ENCODE results near the gene DOCK1.

Gene DOCK1

GRCh38 chr10:127218658-127219057, 313.4 kb downstream of the DOCK1 start:
- H3K27me3 ChIP-seq (ENCODE audit: insufficient read depth, low read depth, severe bottlenecking) = no peaks in the 10 kb centered on the region
- no peak for DNase-seq
- H3K27ac ChIP-seq = no peak overlapping the region
- no peak overlapping the region for H3K4me3 ChIP-seq (ENCODE audit: low read depth, low read length)
- H3K9me3 ChIP-seq (ENCODE audit: severe bottlenecking) = no peaks in the 10 kb centered on the region
- TF ChIP-seq CTCF (IDR thresholded peaks at IDR 0.05; ENCODE audit: low read depth, low read length) = no peak
- H3K36me3 ChIP-seq = no peaks in the 10 kb centered on the region

DNA sequence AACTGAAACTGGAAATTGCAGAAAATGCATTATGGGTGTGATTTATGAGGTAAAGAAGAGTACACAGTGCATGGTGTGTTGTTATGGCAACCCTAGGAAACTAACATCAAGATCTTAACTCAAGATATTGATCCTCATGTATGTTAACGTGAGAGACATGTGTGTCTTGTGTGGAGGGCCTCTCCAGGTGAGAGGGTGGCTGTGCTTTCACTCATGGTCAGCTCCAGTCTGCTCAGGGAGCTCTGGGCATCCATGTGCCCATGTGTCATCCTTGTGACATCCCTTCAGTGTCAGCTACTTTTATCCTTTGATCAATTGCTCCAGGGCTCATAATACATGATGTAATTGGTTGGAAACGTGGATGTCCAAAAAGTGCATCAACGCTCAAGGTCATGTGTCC, 316.1 kb downstream of the DOCK1 start:
- H3K27me3 ChIP-seq (ENCODE audit: insufficient read depth, low read depth, severe bottlenecking) = no peaks in the 10 kb centered on the region
- no peaks in the 10 kb centered on the region for H3K36me3 ChIP-seq
- no peak for TF ChIP-seq CTCF (IDR thresholded peaks at IDR 0.05; ENCODE audit: low read depth, low read length)

GRCh38 chr10:127227027-127227426, 321.8 kb downstream of the DOCK1 start:
- Histone ChIP-seq H3K27me3 (ENCODE audit: insufficient read depth, low read depth, severe bottlenecking) (no peaks in the 10 kb centered on the region), H3K36me3 (no peaks in the 10 kb centered on the region), H3K4me3 (ENCODE audit: low read depth, low read length) (no peak overlapping the region), H3K27ac (no peak overlapping the region), H3K9me3 (ENCODE audit: severe bottlenecking) (no peaks in the 10 kb centered on the region)
- no peak for DNase-seq
- TF ChIP-seq CTCF (IDR thresholded peaks at IDR 0.05; ENCODE audit: low read depth, low read length) = no peak

More for the DNA sequence above, 316.1 kb downstream of the DOCK1 start:
- Histone ChIP-seq H3K4me3 (ENCODE audit: low read depth, low read length) (no peak overlapping the region), H3K27ac (no peak overlapping the region), H3K9me3 (ENCODE audit: severe bottlenecking) (no peaks in the 10 kb centered on the region)
- DNase-seq = no peak

GRCh38 chr10:127227663-127228062, 322.4 kb downstream of the DOCK1 start:
- H3K9me3 ChIP-seq (ENCODE audit: severe bottlenecking) = no peaks in the 10 kb centered on the region
- no peaks in the 10 kb centered on the region for H3K36me3 ChIP-seq
- DNase-seq = no peak
- H3K27ac ChIP-seq = no peak overlapping the region
- TF ChIP-seq CTCF (IDR thresholded peaks at IDR 0.05; ENCODE audit: low read depth, low read length) = no peak
- H3K4me3 ChIP-seq (ENCODE audit: low read depth, low read length) = no peak overlapping the region
- H3K27me3 ChIP-seq (ENCODE audit: insufficient read depth, low read depth, severe bottlenecking) = no peaks in the 10 kb centered on the region

DNA sequence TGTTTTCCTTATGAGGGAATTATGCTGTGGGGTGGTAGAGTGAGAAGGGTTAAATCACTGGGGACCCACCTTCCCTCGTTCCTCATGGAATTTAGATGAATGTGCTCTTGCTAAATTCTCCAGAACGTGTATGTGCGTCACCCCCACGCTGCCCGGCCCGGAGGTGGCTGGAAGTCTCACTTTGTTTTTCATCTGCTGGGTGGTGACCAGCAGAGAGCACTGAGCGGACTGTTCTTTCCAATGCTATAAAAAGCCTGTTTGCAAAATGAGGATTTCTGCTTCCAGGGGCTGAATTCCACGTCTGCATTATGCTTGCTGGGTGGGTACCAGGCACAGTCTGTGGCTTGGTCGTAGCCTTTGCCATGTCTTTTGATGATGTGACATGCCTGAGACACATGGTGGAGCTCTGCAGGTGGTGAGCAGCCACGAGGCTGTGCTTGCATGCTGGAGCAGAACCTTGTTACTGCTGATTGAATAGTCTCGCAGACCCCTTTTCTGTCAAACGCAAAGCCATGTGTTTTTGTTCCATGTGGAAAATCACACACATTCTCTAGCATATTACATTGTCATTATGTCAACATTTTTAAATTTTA, 323.1 kb downstream of the DOCK1 start:
- DNase-seq = peak; percentile 18
- TF ChIP-seq CTCF (IDR thresholded peaks at IDR 0.05; ENCODE audit: low read depth, low read length) = 0 out of 2 replicates have a peak, but pooled peaks have one; percentile 37
- Histone ChIP-seq H3K27ac (no peak overlapping the region), H3K4me3 (ENCODE audit: low read depth, low read length) (no peak overlapping the region), H3K27me3 (ENCODE audit: insufficient read depth, low read depth, severe bottlenecking) (no peaks in the 10 kb centered on the region), H3K9me3 (ENCODE audit: severe bottlenecking) (no peaks in the 10 kb centered on the region), H3K36me3 (no peaks in the 10 kb centered on the region)

GRCh38 chr10:127234306-127234800, 329.1 kb downstream of the DOCK1 start:
- DNase-seq = no peak
- Histone ChIP-seq H3K4me3 (ENCODE audit: low read depth, low read length) (no peak overlapping the region), H3K9me3 (ENCODE audit: severe bottlenecking) (no peaks in the 10 kb centered on the region), H3K27ac (no peak overlapping the region), H3K36me3 (no peaks in the 10 kb centered on the region), H3K27me3 (ENCODE audit: insufficient read depth, low read depth, severe bottlenecking) (no peaks in the 10 kb centered on the region)
- TF ChIP-seq CTCF (IDR thresholded peaks at IDR 0.05; ENCODE audit: low read depth, low read length) = no peak

All from WERI-Rb-1 (cell line).